Esophagus squamous epithelium (tissue), 4 donors: ENCODE results near the gene COX4I1.

ENCODE experiments used
- CTCF ChIP-seq, 6 experiments: fragments of 450-650 bp in 4 of 6; fragments of 200-600 bp in 2 of 6; sonication (generic) in 2 of 6; IDR thresholded peaks; one replicate each; pipeline ENCODE4 v1.5.1; 2016 to 2019; ENCODE audit warnings: antibody characterized with exemption in 6 of 6, mild to moderate bottlenecking in 4 of 6, moderate library complexity in 4 of 6
- POLR2A ChIP-seq, 4 donors: fragments of 450-650 bp; IDR thresholded peaks; one replicate each; pipeline ENCODE4 v1.6.1; 2017; ENCODE audit warnings: antibody characterized with exemption in 4 of 4, mild to moderate bottlenecking in 4 of 4, moderate library complexity in 3 of 4

- TF ChIP-seq CTCF (IDR thresholded peaks at IDR 0.05) (peak in 1 of 6 experiments; percentile 26), POLR2A (IDR thresholded peaks at IDR 0.05) (no peak)
Observed at GRCh38 chr16:85798901-85799496, 496 bp upstream of the COX4I1 start.
